Erythroblast (primary cell): ENCODE data around the gene GLOD4.

ENCODE experiments used
- GATA1 ChIP-seq: IDR thresholded peaks from 2 replicates; pipeline ENCODE4 v1.6.1; 2011; ENCODE audit warnings: low read depth, mild to moderate bottlenecking, control low read depth, low read length, moderate library complexity
- POLR2A ChIP-seq: IDR thresholded peaks from 2 replicates; pipeline ENCODE4 v1.6.1; 2011; ENCODE audit warnings: mild to moderate bottlenecking, low read length

DNA sequence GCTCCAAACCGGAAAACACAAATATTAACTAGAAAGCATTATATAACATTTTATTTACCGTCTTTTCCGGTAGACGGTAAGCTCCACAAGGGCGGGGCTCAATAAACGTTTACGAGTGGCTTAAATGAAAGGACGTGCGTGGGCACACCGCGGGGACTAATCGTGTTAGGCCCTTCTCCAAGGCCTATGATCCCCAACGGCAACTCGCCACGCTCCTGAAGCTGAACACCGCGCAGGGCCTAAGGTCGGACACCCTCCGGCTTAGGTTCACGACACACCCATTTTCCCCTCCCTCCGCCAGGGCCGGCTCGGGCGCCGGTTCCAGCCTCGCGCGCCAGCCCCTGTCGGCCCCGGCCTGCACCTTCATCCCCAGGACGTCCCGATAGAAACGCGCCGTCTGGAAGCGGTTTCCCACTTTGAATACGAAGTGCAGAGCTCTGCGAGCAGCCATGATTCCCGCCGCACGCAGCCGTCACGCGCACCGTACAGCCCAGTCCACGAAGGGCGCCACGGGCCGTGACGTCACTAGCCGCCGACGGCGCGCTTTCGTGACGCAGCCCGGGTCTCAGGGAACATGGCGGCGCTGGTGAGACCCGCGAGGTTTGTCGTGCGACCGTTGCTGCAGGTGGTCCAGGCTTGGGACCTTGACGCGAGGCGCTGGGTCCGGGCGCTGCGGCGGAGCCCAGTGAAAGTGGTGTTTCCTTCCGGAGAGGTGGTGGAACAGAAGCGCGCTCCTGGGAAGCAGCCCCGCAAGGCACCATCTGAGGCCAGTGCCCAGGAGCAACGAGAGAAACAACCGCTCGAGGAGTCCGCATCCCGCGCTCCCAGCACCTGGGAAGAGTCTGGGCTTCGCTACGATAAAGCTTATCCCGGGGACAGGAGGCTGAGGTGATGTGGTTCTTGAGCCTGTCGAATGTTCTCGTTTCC lies at the start of gene GLOD4, which contains the start of gene MRM3:
- TF ChIP-seq POLR2A (peak; percentile 89), GATA1 (no peak)
